ENCODE measurements around the gene CGB5. TPM values are rescaled to one million over a fixed set of nuclear protein-coding genes. Genes with fewer than 3 reads are reported as not detected.
"Not testable (repeated sequence)": the region's sequence is repeated elsewhere in the genome, so short reads cannot be mapped to it uniquely, and the experiment has no call there.

The CGB5 gene
- total and polyA plus RNA-seq, 2 experiments from 2014 or later = not detected

GRCh38 chr19:49074869-49075268, 31.2 kb downstream of the CGB5 start:
- not testable (repeated sequence) for H3K27ac Mint-ChIP-seq; H3K4me2 ChIP-seq; H3F3A ChIP-seq (replicated peaks; ENCODE audit: low read depth); H3K4me3 ChIP-seq; H3K27ac ChIP-seq (ENCODE audit: low read depth); ATAC-seq; H3K4me3 Mint-ChIP-seq; H3K36me3 Mint-ChIP-seq (ENCODE audit: low read depth); H3K79me2 ChIP-seq (replicated peaks; ENCODE audit: insufficient read depth); H3K36me3 ChIP-seq (ENCODE audit: insufficient read depth); H3K4me1 ChIP-seq (ENCODE audit: insufficient read depth); H4K20me1 ChIP-seq (replicated peaks; ENCODE audit: insufficient read depth); H2AFZ ChIP-seq; H3K9me2 ChIP-seq (ENCODE audit: insufficient read depth)
- Mint-ChIP-seq H3K4me1 (peaks cover 13% of the 10 kb centered on the region; the same call in 2 of the 3 replicates), H3K9me3 (peaks cover 18% of the 10 kb centered on the region), H3K27me3 (ENCODE audit: insufficient read depth, low read depth, poor library complexity) (peaks cover 46% of the 10 kb centered on the region)
- DNase-seq (ENCODE audit: low spot score) = peak; percentile 60
- H3K27me3 ChIP-seq (ENCODE audit: insufficient read depth) = peaks cover 49% of the 10 kb centered on the region
- TF ChIP-seq CTCF (conservative IDR thresholded peaks at IDR 0.05; ENCODE audit: low read depth in 2 of 2) = peak; percentile 52 to 73

DNA sequence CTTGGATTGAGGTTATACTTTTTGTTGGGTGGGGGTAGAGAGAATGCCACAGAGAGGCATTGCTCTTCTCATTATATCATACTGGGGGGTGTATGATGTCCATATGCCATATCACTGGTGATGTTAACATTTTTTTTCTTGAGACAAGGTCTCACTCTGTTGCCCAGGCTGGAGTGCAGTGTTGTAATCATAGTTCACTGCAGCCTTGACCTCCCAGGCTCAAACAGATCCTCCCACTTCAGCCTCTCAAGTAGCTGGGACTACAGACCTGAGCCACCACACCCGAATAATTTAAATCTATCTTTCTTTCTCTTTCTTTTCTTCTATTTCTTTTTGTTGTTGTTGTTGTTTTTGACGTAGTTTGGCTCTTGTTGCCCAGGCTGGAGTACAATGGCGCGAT, 36.7 kb downstream of the CGB5 start:
- Histone ChIP-seq H3K27me3 (ENCODE audit: insufficient read depth) (0 out of 2 replicates have a peak, but pooled peaks cover 3% of the 10 kb centered on the region), H3K4me1 (ENCODE audit: insufficient read depth) (0 out of 2 replicates have a peak, but pooled peaks cover 5% of the 10 kb centered on the region), H3F3A (replicated peaks; ENCODE audit: low read depth) (peaks cover under 1% of the 10 kb centered on the region; the same call in 1 of the 2 replicates), H4K20me1 (replicated peaks; ENCODE audit: insufficient read depth) (no peaks in the 10 kb centered on the region), H3K4me2 (no peak overlapping the region), H2AFZ (no peak overlapping the region), H3K27ac (ENCODE audit: low read depth) (no peak overlapping the region), H3K9me2 (ENCODE audit: insufficient read depth) (no peaks in the 10 kb centered on the region), H3K79me2 (replicated peaks; ENCODE audit: insufficient read depth) (no peaks in the 10 kb centered on the region), H3K4me3 (no peak overlapping the region), H3K36me3 (ENCODE audit: insufficient read depth) (no peaks in the 10 kb centered on the region)
- Mint-ChIP-seq H3K4me3 (no peak overlapping the region), H3K27me3 (ENCODE audit: insufficient read depth, low read depth, poor library complexity) (peaks cover 9% of the 10 kb centered on the region), H3K36me3 (ENCODE audit: low read depth) (no peaks in the 10 kb centered on the region; the same call in 2 of the 3 replicates), H3K4me1 (peaks cover 2% of the 10 kb centered on the region; the same call in 2 of the 3 replicates), H3K9me3 (peaks cover 3% of the 10 kb centered on the region; the same call in 2 of the 3 replicates), H3K27ac (no peak overlapping the region)
- DNase-seq (ENCODE audit: low spot score) (no peak), ATAC-seq (no peak)
- TF ChIP-seq POLR2AphosphoS5 (IDR thresholded peaks at IDR 0.05; ENCODE audit: low read depth) = no peak
- TF ChIP-seq, protein P1, sequence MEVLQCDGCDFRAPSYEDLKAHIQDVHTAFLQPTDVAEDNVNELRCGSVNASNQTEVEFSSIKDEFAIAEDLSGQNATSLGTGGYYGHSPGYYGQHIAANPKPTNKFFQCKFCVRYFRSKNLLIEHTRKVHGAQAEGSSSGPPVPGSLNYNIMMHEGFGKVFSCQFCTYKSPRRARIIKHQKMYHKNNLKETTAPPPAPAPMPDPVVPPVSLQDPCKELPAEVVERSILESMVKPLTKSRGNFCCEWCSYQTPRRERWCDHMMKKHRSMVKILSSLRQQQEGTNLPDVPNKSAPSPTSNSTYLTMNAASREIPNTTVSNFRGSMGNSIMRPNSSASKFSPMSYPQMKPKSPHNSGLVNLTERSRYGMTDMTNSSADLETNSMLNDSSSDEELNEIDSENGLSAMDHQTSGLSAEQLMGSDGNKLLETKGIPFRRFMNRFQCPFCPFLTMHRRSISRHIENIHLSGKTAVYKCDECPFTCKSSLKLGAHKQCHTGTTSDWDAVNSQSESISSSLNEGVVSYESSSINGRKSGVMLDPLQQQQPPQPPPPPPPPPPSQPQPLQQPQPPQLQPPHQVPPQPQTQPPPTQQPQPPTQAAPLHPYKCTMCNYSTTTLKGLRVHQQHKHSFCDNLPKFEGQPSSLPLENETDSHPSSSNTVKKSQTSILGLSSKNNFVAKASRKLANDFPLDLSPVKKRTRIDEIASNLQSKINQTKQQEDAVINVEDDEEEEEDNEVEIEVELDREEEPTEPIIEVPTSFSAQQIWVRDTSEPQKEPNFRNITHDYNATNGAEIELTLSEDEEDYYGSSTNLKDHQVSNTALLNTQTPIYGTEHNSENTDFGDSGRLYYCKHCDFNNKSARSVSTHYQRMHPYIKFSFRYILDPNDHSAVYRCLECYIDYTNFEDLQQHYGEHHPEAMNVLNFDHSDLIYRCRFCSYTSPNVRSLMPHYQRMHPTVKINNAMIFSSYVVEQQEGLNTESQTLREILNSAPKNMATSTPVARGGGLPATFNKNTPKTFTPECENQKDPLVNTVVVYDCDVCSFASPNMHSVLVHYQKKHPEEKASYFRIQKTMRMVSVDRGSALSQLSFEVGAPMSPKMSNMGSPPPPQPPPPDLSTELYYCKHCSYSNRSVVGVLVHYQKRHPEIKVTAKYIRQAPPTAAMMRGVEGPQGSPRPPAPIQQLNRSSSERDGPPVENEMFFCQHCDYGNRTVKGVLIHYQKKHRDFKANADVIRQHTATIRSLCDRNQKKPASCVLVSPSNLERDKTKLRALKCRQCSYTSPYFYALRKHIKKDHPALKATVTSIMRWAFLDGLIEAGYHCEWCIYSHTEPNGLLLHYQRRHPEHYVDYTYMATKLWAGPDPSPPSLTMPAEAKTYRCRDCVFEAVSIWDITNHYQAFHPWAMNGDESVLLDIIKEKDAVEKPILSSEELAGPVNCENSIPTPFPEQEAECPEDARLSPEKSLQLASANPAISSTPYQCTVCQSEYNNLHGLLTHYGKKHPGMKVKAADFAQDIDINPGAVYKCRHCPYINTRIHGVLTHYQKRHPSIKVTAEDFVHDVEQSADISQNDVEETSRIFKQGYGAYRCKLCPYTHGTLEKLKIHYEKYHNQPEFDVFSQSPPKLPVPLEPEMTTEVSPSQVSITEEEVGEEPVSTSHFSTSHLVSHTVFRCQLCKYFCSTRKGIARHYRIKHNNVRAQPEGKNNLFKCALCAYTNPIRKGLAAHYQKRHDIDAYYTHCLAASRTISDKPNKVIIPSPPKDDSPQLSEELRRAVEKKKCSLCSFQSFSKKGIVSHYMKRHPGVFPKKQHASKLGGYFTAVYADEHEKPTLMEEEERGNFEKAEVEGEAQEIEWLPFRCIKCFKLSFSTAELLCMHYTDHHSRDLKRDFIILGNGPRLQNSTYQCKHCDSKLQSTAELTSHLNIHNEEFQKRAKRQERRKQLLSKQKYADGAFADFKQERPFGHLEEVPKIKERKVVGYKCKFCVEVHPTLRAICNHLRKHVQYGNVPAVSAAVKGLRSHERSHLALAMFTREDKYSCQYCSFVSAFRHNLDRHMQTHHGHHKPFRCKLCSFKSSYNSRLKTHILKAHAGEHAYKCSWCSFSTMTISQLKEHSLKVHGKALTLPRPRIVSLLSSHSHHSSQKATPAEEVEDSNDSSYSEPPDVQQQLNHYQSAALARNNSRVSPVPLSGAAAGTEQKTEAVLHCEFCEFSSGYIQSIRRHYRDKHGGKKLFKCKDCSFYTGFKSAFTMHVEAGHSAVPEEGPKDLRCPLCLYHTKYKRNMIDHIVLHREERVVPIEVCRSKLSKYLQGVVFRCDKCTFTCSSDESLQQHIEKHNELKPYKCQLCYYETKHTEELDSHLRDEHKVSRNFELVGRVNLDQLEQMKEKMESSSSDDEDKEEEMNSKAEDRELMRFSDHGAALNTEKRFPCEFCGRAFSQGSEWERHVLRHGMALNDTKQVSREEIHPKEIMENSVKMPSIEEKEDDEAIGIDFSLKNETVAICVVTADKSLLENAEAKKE (CRISPR knock-in tag; IDR thresholded peaks at IDR 0.05) = no peak
- no peak for TF ChIP-seq EZH2phosphoT487 (IDR thresholded peaks at IDR 0.05; ENCODE audit: unreplicated experiment)
- no peak for TF ChIP-seq JUNB (IDR thresholded peaks at IDR 0.05; ENCODE audit: unreplicated experiment)
- no peak for TF ChIP-seq CTCF (conservative IDR thresholded peaks at IDR 0.05; ENCODE audit: low read depth in 2 of 2)
- TF ChIP-seq CREB1 (CRISPR knock-in tag; IDR thresholded peaks at IDR 0.05; ENCODE audit: low read depth) = no peak
- no peak for TF ChIP-seq NANOG (IDR thresholded peaks at IDR 0.05; ENCODE audit: borderline replicate concordance)
- TF ChIP-seq ZNF331 (CRISPR knock-in tag; IDR thresholded peaks at IDR 0.05; ENCODE audit: low read depth) = no peak
- TF ChIP-seq, protein P2, sequence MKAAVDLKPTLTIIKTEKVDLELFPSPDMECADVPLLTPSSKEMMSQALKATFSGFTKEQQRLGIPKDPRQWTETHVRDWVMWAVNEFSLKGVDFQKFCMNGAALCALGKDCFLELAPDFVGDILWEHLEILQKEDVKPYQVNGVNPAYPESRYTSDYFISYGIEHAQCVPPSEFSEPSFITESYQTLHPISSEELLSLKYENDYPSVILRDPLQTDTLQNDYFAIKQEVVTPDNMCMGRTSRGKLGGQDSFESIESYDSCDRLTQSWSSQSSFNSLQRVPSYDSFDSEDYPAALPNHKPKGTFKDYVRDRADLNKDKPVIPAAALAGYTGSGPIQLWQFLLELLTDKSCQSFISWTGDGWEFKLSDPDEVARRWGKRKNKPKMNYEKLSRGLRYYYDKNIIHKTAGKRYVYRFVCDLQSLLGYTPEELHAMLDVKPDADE (IDR thresholded peaks at IDR 0.05) = no peak
- TF ChIP-seq STAT1 (IDR thresholded peaks at IDR 0.05; ENCODE audit: unreplicated experiment) = no peak

All from GM23338 (cell line).